Measurements from ENCODE around the gene MALRD1.
A peak's percentile ranks its signal among the peaks of the same experiment; 100 is the strongest.

Gene MALRD1

DNA sequence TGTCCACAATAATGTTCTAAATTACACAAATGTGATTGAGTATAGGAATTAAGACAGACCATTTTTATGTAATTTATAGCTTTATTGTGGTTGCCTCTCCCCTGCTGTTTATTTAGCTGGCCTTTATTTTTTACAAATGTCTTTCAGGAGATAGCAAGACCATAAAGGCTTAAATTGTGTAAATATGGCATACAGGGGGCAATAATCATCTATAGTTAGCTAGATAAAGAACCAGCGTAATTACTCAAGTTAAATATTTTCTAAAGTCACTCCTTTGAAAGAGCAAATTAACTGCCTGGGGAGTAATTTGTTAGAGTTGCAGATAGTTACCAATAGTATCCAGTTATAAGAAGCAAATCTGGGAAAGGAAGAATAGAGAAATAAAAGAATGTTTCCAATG, at the start of gene MALRD1:
Gene MALRD1 (plus strand): TSS at position 313 of the 400 bp plus-strand sequence. CDS start 138 bp downstream, outside the sequence.
- DNase-seq (ENCODE audit: low spot score): no peak

DNA sequence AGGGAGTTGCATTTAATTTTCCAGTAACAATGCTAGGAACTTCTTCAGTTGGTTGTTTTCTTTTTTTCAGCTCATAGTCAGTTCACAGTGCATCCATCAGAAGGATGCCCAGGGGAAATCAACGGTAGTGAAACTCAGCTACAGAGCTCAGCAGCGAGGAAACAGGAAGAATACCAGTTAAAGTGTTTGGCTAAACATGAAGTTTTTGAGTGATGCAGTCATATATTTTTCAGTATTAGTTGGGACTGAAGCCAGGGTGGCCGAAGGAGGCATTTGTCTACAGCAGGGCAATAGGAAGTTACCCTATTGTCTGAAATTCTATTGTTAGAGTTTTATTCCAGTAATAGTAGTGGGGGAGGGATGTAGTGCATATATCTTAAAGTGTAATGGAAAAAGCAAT, 45.3 kb upstream of the MALRD1 start:
- DNase-seq (ENCODE audit: low spot score): no peak

DNA sequence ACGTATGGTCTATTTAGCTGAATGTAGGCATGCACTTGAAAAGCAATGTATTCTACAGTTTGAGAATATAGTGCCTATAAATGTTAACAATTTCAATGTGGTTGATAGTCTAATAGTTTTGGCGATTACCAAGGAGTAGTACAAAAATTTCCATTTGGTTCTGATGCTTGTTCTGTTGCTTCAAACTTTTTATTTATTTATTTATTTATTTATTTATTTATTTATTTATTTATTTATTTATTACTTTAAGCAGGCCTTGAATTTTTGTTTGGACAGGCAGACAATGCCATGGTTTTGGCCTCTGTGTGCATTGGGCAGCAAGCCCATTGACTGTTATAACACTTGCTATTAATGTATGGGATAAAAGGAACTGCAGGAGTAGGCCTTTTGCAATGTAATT, 36.5 kb upstream of the MALRD1 start:
- no peak for DNase-seq (ENCODE audit: low spot score)

DNA sequence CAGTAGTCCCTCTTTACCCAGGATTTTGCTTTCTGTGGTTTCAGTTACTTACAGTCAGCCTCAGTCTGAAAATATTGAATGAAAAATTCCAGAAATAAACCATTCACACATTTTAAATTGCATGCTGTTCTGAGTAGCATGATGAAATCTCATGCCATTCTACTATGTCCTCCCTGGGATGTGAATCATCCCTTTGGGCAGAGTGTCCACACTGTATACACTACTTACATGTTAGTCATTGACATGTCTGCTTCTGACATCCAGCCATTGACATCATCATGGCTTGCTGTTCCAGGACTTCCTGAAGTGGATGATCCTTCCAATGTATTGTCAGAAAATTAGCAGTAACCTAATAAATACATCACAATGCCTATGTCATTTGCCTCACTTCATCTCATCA, 34.6 kb upstream of the MALRD1 start:
- DNase-seq (ENCODE audit: low spot score): peak; percentile 75

DNA sequence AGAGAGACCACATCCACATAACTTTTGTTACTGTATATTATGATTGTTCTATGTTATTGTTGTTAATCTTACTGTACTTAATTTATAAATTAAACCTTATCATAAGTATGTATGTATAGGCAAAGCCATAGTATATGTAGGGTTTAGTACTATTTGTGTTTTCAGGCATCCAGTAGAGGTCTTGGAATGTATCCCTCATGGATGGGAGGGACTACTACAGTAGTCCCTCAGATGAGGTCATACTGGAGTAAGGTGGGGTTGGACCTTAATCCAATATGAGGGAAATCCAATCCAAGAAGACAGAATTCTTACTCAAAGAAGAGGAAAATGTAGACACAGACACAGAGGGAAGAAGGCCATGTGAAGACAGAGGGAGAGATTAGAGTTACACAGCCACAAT, 34.1 kb upstream of the MALRD1 start:
- DNase-seq (ENCODE audit: low spot score): no peak

DNA sequence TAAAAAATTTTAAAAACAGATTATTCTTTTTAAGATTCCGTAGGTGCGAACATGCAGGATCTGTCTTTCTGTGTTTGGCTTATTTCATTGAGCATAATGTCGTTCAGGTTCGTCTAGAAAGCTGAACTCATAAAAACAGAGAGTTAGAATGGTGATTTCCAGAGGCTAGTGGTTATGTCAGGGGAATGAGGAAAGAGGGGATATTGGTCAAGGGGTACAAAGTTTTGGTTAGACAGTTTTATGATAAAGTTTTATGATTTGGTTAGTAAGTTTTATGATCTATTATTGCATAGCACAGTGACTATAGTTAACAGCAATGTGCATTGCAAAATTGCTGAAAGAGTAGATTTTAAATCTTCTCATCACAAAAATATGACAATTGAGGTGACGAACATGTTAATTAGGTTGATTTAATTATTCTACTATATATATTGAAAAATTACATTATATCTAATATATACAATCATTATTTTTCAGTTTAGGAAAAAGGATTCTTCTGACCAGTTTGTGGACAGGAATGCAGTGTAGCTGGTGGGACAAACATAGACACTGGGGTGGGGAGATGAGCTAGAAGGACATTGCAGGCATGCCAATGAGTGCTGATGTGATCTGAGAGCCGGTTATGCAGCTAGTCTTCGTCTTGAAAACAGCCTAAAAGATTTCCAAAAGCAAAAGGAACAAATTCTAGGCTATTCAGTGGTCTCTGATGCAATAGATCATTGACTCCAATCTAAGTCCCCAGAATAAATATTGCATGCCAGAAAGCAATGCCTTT, 31.3 kb upstream of the MALRD1 start:
- no peak for DNase-seq (ENCODE audit: low spot score)

DNA sequence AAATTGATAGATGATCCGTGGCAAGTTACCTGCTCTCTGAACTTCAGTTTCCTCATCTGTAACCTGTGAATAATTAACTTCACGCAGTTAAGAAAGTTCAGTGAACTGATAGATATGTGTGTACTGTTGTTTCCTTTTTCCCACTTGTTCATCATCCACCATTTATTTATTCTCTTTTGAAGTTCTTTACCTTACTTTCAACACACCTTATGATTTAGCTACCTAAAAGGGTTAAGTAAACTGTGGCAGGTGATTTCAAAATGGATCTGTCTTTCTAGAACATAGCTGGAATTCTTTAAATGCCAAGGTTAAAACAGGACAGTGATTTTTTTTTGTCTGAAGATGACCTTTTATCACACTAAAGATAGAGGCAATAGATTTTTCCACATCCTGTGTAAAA, 27.4 kb upstream of the MALRD1 start:
- no peak for DNase-seq (ENCODE audit: low spot score)

DNA sequence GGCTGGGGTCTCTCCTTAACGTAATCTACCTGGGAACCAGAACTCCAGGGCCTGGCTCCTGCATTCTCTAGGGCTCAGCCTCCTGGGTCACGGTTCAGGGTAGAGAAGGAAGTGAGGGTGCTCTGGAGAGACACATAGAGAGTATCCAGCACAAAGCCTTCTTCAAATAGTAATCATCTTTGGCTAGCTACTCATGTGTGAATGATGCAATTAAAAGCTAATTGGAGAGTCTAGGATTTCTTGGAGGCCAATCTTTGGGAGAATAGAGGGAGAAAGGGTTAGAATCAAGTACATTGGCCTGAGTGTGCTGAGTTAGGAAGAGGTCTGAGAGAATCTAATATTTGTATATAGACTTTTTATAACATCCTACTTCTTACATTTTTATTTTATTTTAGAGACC, 24.0 kb upstream of the MALRD1 start:
- DNase-seq (ENCODE audit: low spot score): no peak

DNA sequence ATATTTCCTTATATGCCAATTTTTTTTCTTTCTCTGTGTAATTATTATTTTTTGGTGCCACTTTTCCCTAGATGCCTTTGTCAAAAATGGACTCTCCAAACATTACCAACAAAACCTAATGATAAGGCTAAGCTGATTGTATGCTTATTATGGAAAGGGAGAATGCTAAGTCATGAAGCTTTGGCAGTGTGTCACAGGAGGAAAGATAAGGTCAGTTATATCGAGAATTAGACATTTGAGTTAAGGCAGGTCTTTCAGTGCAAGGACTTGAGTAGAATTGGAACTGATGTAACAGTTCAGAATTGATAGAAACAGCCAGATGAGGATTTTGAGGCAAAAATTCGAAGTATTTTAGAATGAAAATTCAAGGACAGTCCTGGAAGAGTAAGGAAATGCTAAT, 16.8 kb upstream of the MALRD1 start:
- no peak for DNase-seq (ENCODE audit: low spot score)

DNA sequence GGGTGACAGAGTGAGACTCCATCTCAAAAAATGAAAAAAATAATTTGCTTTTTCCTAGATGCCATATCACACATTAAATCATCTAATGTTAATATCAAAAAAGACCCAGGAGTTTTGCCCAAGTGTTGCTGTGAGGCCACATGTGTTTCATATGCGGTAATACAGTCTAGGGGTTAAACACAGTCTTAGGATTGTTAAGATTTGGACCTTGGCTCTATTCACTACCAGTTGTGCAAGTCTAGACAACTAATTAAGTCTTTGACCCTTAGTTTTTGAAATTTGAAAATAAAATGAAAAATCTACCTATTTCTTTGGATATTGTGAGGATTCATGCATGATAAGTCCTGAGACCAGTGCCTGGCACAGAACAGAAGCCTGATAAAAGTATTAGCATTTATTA, 14.9 kb upstream of the MALRD1 start:
- no peak for DNase-seq (ENCODE audit: low spot score)

DNA sequence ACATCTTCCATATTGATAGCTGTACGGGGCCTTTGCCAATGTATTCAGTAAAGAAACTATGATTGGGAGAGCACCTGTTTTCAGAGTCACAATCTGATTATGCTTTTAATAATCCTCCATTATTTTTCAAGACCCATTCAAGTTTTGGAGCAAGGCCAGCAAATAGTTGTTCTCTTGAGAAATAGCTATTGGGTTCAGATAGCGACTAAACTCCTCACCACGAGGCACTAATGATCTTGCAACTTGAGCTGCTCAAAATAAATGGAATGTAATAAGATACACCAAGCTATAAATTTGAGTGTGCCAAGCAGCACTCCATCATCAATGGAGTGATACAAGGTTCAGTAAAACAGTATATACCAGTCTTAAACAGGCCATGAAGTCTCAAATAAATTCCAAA, 7.4 kb upstream of the MALRD1 start:
- no peak for DNase-seq (ENCODE audit: low spot score)

DNA sequence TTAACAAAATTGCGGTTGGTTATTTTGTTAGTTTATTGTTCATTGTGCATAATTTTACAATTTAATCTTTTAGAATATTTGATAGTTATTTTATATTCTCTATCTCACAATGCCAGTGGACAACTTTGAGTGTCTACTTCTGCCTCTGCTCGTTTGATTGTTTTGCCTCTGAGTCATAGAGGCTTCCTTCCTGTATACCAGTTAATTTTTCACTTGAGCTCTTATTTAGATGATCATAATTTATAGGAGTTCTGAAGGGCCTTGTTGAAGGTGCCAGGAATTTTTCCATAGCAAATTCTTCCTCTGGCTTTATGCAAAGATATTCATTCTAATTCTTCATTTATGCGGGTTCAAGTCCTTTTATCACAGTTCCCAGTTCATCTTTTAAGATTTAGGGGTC, 5.2 kb upstream of the MALRD1 start:
- DNase-seq (ENCODE audit: low spot score): no peak

DNA sequence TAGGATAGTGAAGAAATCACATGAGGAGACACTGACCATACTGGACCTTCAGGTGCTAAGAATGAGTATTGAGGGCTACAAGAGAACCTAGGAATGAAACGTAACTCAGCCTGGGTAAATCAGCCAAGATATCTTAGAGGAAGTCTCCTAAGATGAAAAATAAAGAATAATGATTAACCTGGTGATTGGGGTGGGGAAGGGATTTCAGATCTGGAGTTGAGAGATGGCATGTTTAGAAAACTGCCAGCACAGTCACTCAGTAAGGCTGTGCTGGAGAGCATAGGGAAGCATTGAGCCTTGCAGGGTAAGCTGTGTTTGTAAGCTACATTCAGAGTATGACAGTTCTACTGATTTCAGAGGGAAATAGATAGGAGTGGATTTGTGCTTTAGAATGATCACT, 1.9 kb upstream of the MALRD1 start:
- no peak for DNase-seq (ENCODE audit: low spot score)

DNA sequence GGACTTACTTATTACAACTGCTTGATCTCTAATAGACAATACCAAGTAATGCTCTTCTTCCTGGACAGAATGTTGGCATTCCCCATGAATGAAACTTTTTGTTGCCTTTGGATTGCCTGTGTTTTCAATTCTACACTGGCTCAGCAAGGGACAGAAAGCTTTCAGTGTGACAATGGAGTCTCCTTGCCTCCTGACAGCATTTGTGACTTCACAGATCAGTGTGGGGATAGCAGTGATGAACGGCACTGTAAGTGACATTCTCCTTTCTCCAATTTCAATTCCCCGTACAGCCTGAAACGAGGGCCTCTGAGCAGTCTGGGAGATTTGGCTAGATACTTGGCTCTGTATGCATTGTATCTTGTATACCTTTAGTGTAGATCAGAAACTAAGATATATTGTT, 290 bp downstream of the MALRD1 start:
- DNase-seq (ENCODE audit: low spot score): no peak

DNA sequence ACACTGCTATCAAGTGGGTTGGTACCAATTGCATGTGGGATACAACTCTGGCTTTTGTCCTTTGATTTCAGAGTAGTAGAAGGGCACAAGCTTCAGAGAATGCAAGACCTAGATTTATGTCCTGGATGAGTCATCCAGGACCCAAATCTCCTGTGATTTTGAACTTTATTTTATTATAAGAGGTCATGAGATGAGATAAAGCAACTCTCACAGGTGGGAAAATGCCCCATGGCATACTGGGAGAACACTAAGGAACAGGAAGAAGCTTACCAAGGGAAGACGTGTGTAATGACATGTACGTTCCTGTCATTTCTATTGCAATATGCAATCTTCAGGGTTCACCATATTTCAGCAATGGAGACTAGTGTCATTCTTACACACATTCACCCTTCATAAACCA, 966 bp downstream of the MALRD1 start:
- no peak for DNase-seq (ENCODE audit: low spot score)

DNA sequence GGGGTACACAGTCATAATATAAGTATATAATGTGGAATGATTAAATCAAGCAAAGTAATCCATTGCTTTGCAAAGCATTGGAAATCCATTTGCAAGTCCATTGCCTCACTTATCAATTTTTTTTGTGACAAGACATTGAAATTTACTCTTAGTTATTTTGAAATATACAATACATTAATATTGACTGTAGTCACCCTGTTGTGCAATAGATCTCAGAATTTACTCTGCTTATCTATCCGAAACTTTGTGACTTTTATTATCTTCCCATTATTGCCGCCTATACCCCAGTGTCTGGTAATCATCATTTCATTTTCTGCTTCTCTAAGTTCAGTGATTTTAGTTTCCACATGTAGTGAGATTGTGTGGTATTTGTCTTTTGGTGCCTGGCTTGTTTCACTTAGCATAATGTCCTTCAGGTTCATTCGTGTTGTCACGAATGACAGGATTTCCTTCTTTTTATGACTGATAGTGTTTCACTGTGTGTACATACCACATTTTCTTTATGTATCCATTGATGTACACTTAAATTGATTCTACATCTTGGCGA, 5.8 kb downstream of the MALRD1 start:
- DNase-seq (ENCODE audit: low spot score): no peak

DNA sequence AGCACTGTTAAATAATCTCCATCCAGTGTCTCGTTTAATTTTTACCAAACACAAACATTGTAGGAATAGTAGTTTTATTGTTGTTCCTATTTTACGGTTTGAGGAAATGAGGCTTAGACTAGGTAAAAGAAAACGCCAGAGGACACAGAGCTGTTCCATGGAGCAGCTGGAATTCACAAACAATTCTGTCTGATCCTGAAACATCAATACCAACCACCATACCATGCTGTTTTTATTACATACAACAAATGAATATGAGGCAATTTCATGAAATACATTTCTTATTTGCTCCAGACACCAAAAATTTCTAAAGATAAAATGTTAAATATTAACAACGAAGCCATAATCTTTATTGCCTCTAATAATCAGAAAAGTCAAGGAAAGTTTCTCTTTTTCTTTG, 9.4 kb downstream of the MALRD1 start:
- DNase-seq (ENCODE audit: low spot score): no peak

DNA sequence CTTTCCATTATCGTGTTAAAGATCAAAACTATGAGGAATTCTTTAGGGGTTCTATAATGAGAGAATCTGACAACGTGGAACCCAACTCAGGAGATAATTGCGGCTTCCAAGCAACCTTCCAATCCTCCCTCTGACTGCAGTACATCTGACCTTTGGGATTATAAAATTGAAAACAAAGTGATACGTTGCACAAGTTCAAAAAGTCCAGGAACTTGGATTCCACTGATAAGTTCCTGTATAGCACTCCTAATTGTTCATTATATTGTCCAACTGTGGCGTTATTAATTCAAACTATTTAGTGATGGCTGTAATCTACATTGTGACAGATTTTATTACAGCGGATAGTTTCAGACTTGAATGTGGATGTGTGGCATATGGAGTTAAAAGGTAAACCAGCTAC, 15.4 kb downstream of the MALRD1 start:
- DNase-seq (ENCODE audit: low spot score): no peak

DNA sequence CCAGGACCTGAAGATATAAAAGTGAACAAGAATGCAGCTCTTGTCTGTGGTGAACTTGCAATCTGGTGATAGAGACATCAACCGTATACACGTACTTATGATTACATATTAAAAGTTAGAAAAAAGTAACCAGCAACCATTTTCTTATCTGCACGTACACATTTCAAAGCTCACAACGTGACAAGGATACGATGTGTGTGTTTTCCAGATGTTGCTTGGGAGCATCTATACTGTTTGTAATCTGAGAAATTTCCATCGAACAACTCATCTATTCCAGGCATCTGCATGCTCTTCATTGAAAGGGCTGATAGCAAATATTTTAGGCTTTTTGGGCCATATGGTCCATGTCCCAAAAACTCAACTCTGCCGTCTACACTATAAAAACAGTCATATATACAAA, 23.3 kb downstream of the MALRD1 start:
- no peak for DNase-seq (ENCODE audit: low spot score)

DNA sequence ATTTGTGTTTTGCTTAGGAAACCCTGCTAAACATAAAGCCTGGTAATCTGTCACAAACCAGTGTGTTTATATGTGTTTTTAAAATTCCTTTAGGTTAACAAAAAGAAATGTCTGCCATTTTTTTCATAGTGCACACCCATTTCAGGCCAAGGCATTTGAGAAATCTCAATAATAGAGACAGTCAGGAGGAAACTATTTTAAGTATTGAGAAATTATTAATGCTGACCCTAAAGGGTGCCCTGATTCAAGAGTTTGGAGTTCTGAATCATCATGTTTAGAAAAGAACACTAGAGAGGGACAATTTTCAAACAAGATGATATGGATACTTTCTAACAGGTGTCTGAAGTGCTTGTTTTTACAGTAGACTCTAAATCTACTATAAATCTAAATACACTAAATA, 28.7 kb downstream of the MALRD1 start:
- DNase-seq (ENCODE audit: low spot score): no peak

DNA sequence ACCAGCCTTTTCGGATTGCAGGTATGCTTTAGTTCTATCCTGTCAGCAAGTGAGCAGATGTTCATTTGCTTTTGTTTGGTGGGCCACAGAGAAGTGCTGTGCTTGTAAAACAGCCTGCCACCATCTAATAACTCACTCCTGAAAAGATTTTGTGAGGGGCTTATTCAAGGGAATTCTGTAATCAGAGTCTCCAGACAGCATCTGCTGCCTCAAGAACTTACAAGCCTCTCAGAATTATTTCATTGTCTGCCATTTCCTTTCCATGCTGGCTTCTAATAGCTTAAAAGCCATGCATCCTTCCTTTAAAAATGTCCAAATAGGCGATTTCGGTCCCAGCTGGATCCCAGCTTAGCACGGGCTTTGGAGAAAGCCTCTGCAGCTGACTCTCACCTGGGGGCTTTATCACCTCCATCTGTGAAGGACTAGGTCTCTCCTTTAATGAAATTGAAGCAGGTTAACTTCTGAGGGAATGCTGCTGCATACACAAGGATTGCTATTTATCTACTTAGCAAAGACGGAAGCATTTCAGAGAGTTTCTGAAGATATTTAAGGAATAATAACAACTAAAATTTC, 48.0 kb downstream of the MALRD1 start:
- no peak for DNase-seq (ENCODE audit: low spot score)

DNA sequence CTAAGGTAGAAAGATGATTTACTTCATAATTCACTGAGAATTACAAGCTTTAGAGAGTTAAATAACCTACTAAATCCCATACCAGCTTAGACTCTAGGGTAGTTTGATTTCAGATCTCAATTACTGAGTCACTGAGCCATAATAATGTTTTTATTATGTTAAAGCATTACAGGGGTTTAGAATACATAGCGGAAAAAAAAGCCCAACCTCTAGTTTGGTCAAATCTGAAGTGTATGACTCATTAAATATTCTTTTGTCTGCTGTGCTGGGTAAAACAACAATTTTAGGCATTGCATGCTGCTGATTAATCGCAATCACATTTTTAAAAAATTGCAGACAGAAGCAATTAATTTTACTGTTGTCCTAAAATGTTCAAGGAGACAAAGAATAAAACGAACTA, 48.5 kb downstream of the MALRD1 start:
- no peak for DNase-seq (ENCODE audit: low spot score)

DNA sequence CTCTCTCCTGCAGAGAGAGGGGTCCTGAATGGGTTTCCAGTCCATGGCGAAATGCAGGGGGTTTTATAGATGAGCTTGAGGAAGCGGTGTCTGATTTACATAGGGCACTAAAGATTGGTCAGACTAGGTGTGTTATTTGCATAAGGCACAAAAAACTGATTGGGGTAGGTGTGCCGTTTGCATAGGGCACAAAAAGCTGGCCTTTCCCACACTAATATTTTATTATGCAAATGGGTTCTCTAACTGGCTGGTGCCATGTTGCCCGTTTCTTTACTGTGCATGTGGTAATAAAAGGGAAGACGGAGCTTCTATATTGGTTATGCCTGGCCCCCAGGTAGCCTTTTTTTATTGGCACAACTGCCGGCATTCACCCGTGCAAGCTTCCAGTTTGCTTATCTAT, 50.2 kb downstream of the MALRD1 start:
- no peak for DNase-seq (ENCODE audit: low spot score)

DNA sequence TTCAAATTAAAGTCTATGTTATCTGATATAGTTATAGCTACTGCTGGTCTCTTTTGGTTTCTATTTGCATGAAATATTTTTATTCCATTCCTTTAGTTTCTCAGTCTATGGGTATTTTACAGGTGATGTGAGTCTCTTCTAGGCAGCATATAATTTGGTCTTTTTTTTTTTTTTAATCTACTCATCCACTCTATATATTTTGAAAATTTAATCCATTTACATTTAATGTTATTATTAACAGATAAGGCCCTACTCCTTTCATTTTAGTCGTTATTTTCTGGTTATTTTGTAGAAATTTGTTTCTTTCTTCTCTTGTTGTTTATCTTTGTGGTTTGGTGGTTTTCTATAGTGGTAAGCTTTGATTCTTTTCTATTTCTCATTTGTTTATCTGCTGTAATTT, 58.8 kb downstream of the MALRD1 start:
- DNase-seq (ENCODE audit: low spot score): no peak

Measured in RKO (cell line).